ENCODE results near the gene NT5C3B.

Gene NT5C3B

GRCh38 chr17:41775394-41776226 lies 60.4 kb downstream of the NT5C3B start:
- H3K27ac ChIP-seq (replicated peaks), result no peak overlapping the region
- no peak overlapping the region for H3K4me3 ChIP-seq (replicated peaks; ENCODE audit: insufficient read depth, low read length)
- no peaks in the 10 kb centered on the region for H3K27me3 ChIP-seq (ENCODE audit: insufficient read depth, poor library complexity, severe bottlenecking)
- no peak for DNase-seq (ENCODE audit: low read depth in 1 of 2, low spot score in 1 of 2)
- TF ChIP-seq CTCF (IDR thresholded peaks at IDR 0.05; ENCODE audit: insufficient read depth, low read length) (no peak), GABPA (IDR thresholded peaks at IDR 0.05; ENCODE audit: low read depth) (no peak), POLR2AphosphoS5 (IDR thresholded peaks at IDR 0.05; ENCODE audit: low read depth) (no peak), SPI1 (IDR thresholded peaks at IDR 0.05; ENCODE audit: borderline replicate concordance, low read depth) (no peak), REST (IDR thresholded peaks at IDR 0.05; ENCODE audit: insufficient replicate concordance, low read depth) (no peak)

Measured in HL-60 (cell line).